Right lobe of liver (tissue), 6 donors: Measurements from ENCODE around the gene C2orf76. TPM values are rescaled to one million over a fixed set of nuclear protein-coding genes. Genes with fewer than 3 reads are reported as not detected.

Experiments used
- ATAC-seq, 4 donors: fragments of 200-7000 bp; cut with Tn5 transposase; one replicate each; pipeline ENCODE4 v1.9.1; 2020; ENCODE audit warnings: mild to moderate bottlenecking in 4 of 4, moderate library complexity in 4 of 4
- DNase-seq, 3 donors: peaks; one replicate each; pipeline ENCODE4 v3.0.0-alpha.2; 2020
- H3K27ac ChIP-seq, 3 donors: fragments of 200-600 bp; one replicate each; pipeline ENCODE4 v1.8.0; 2022
- H3K27me3 ChIP-seq, 2 donors: fragments of 200-600 bp; one replicate each; pipeline ENCODE4 v1.8.0; 2022
- H3K36me3 ChIP-seq, 4 donors: fragments of 200-600 bp; sonication (generic) in 1 of 4; one replicate each; pipeline versions ENCODE4 v1.5.1 to v1.8.0; 2017 to 2022; ENCODE audit warnings: control low read depth in 1 of 4
- H3K4me1 ChIP-seq, 4 donors: fragments of 200-600 bp; sonication (generic) in 1 of 4; one replicate each; pipeline versions ENCODE4 v1.5.1 to v1.8.0; 2017 to 2022; ENCODE audit warnings: control low read depth in 1 of 4
- H3K4me3 ChIP-seq, 3 donors: fragments of 200-600 bp; one replicate each; pipeline ENCODE4 v1.8.0; 2022
- H3K9me3 ChIP-seq, 4 donors: fragments of 200-600 bp; sonication (generic) in 1 of 4; one replicate each; pipeline versions ENCODE4 v1.5.1 to v1.8.0; 2017 to 2022; ENCODE audit warnings: control low read depth in 1 of 4
- POLR2A ChIP-seq: fragments of 450-650 bp; IDR thresholded peaks from one replicate; pipeline ENCODE4 v1.6.1; 2017; ENCODE audit warnings: antibody characterized with exemption, mild to moderate bottlenecking
- WGBS: methylation state at CpG from one replicate; pipeline ENCODE4 v1.1.6; 2018; ENCODE audit warnings: low coverage, low lambda C conversion rate; ENCODE audit not compliant: insufficient coverage; ENCODE audit errors: missing lambda C conversion rate; 5-methylcytosine and 5-hydroxymethylcytosine counted together
- intact Hi-C, 2 donors: fragments of 100-400 bp; cut with DNase I; formaldehyde crosslinking; loops; one replicate each; pipeline versions ENCODE4 v1.11.2 to v1.14.1; 2022
- total RNA-seq, 6 experiments: library from RNA; depleted of rRNA in 2 of 6; stranded (reverse); fragments of >200 nt in 2 of 6; fragmentation: NEBNext Ultra II Directional in 3 of 6; extraction: Animal tissue kit (Norgen Biotek cat#: 25700) in 3 of 6; gene quantifications; one replicate each; pipeline versions ENCODE4 v1.1.0 to v1.2.4, GENCODE V29; 2016 to 2023
- TF ChIP-seq, protein P1 (sequence below), 4 donors: fragments of 200-600 bp in 3 of 4; fragments of 450-650 bp in 1 of 4; IDR thresholded peaks; one replicate each; pipeline versions ENCODE4 v1.5.1 to v1.8.0; 2016 to 2022; ENCODE audit warnings: antibody characterized with exemption in 4 of 4, mild to moderate bottlenecking in 2 of 4
- donor health status: DM: no; HTN: yes; CAD: no.
- donor health status: DM: no; HTN: no; CAD: no.
- donor health status: DM: no; HTN: no; CAD: no.
- donor health status: DM: no; HTN: yes; CAD: no.
- donor health status: DM: no; HTN: yes; CAD: no.

C2orf76 gene
- total RNA-seq, 6 experiments from 2014 or later, result 2.6 to 5.5 (median 3.5) TPM

DNA sequence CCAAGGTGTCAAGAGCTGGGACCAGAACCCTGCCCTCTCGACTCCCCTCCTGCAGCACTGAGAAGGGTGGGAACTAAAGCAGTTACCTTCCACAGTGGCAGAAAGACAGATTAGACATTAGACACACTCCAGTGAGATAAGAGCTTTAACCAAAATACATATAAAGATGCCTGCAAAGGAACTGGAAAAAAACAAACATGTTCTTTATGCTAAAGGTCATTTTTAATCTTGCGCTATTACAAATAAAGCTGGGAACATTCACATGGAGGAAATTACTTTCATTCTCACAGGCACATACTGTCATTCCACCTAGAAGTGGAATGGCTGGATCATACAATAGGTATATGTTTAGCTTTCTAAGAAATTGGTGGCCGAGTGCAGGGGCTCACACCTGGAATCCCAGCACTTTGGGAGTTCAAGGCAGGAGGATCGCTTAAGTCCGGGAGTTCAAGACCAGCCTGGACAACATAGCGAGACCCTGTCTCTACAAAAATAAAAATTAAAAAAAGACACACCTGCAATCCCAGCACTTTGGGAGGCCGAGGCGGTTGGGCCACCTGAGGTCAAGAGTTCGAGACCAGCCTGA lies 41.9 kb downstream of the C2orf76 start:
- H3K27ac ChIP-seq, result peak overlapping the region in 1 of 3 donors; percentile 37
- intact Hi-C loops, result no loop called here
- peak; percentile 43 to 88 (median 76) for ATAC-seq

DNA sequence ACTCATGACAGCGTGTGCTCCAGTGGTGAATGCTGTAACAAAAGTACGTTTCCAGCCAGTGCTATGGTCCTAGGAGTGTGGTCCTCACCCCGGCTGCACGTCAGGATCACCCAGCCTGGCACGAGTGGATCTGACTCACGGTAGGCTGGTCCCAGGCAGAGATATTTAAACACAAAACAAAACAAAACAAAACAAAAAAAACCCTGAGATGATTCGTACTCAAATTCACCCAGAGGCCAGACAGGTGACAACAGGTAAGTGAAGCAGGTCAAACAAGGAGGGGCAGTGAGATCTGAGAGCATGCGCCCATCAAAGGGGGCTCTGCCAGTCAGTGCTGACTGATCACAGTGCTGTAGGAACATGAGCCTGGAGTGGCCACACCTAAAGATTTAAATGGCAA lies 43.2 kb downstream of the C2orf76 start:
- Histone ChIP-seq H3K27me3 (no peaks in the 10 kb centered on the region), H3K36me3 (no peaks in the 10 kb centered on the region), H3K9me3 (no peaks in the 10 kb centered on the region), H3K4me3 (no peak overlapping the region), H3K4me1 (peaks cover 0 to 10% (median 0%) of the 10 kb centered on the region in 4 donors), H3K27ac (no peak overlapping the region)
- no peak for TF ChIP-seq POLR2A
- TF ChIP-seq, protein P1, sequence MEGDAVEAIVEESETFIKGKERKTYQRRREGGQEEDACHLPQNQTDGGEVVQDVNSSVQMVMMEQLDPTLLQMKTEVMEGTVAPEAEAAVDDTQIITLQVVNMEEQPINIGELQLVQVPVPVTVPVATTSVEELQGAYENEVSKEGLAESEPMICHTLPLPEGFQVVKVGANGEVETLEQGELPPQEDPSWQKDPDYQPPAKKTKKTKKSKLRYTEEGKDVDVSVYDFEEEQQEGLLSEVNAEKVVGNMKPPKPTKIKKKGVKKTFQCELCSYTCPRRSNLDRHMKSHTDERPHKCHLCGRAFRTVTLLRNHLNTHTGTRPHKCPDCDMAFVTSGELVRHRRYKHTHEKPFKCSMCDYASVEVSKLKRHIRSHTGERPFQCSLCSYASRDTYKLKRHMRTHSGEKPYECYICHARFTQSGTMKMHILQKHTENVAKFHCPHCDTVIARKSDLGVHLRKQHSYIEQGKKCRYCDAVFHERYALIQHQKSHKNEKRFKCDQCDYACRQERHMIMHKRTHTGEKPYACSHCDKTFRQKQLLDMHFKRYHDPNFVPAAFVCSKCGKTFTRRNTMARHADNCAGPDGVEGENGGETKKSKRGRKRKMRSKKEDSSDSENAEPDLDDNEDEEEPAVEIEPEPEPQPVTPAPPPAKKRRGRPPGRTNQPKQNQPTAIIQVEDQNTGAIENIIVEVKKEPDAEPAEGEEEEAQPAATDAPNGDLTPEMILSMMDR (IDR thresholded peaks at IDR 0.05), result no peak
- WGBS, result 83% methylated on average over 8 of the region's 8 CpGs
- DNase-seq (no peak), ATAC-seq (peak in 1 of 4 donors; percentile 25)
- intact Hi-C loops, result no loop called here

More for the DNA sequence above, 41.9 kb downstream of the C2orf76 start:
- TF ChIP-seq, protein P1 (IDR thresholded peaks at IDR 0.05), result no peak
- TF ChIP-seq POLR2A, result no peak
- no peaks in the 10 kb centered on the region for H3K36me3 ChIP-seq
- H3K9me3 ChIP-seq, result no peaks in the 10 kb centered on the region
- WGBS, result 76% methylated on average over 9 of the region's 9 CpGs
- H3K4me1 ChIP-seq, result peaks cover 0 to 10% (median 0%) of the 10 kb centered on the region in 4 donors
- no peak for DNase-seq
- H3K27me3 ChIP-seq, result no peaks in the 10 kb centered on the region
- H3K4me3 ChIP-seq, result no peak overlapping the region

GRCh38 chr2:119319593-119319992 lies 47.0 kb downstream of the C2orf76 start:
- H3K27me3 ChIP-seq, result no peaks in the 10 kb centered on the region

GRCh38 chr2:119317554-119317953 lies 49.1 kb downstream of the C2orf76 start:
- TF ChIP-seq, protein P1 (IDR thresholded peaks at IDR 0.05), result no peak
- TF ChIP-seq POLR2A, result no peak
- Histone ChIP-seq H3K27ac (no peak overlapping the region), H3K36me3 (no peaks in the 10 kb centered on the region), H3K9me3 (no peaks in the 10 kb centered on the region), H3K27me3 (no peaks in the 10 kb centered on the region), H3K4me3 (no peak overlapping the region), H3K4me1 (peaks cover 0 to 14% (median 0%) of the 10 kb centered on the region in 4 donors)
- WGBS, result 87% methylated on average over 1 of the region's 1 CpG
- DNase-seq, result no peak
- ATAC-seq, result no peak
- intact Hi-C loops, result no loop called here

More at GRCh38 chr2:119319593-119319992, 47.0 kb downstream of the C2orf76 start:
- intact Hi-C loops, result no loop called here
- DNase-seq (no peak), ATAC-seq (peak in 3 of 4 donors; percentile 70 to 83 (median 79))
- Histone ChIP-seq H3K36me3 (no peaks in the 10 kb centered on the region), H3K9me3 (no peaks in the 10 kb centered on the region), H3K27ac (no peak overlapping the region), H3K4me1 (peaks cover 0 to 11% (median 0%) of the 10 kb centered on the region in 4 donors), H3K4me3 (no peak overlapping the region)
- WGBS, result 47% methylated on average over 5 of the region's 7 CpGs
- TF ChIP-seq, protein P1 (IDR thresholded peaks at IDR 0.05), result no peak
- TF ChIP-seq POLR2A, result no peak
